OCI-M2 (cell line): ENCODE results near the gene CCR5AS.

ENCODE experiments used
- DNase-seq: peaks from one replicate; lab custom pipeline; 2025; ENCODE audit not compliant: unreplicated experiment; lab: John Stamatoyannopoulos, UW

The CCR5AS gene

DNA sequence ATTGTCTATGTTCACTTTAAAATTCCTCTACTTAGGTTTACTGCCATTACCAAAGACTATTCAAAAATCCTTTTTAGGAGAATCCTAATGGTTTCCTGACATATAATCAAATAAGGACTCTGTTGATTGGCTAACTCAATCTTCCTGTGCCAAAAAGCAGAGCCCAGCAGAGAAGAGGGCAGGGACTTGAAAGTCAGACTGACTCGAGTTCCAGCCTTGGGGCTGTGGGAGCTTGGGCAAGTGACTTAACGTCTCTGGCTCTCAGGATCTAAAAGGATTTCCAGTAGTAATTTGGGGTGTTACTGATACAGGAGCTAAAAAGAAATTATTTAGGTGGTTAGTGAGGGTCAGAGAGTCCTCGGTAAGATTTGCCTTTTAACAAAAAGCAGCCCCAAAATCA is 25.2 kb downstream of the CCR5AS start:
- DNase-seq: no peak

GRCh38 chr3:46380471-46381221 is 26.2 kb downstream of the CCR5AS start:
- DNase-seq: no peak

GRCh38 chr3:46378426-46378942 is 28.4 kb downstream of the CCR5AS start:
- peak; percentile 20 for DNase-seq

DNA sequence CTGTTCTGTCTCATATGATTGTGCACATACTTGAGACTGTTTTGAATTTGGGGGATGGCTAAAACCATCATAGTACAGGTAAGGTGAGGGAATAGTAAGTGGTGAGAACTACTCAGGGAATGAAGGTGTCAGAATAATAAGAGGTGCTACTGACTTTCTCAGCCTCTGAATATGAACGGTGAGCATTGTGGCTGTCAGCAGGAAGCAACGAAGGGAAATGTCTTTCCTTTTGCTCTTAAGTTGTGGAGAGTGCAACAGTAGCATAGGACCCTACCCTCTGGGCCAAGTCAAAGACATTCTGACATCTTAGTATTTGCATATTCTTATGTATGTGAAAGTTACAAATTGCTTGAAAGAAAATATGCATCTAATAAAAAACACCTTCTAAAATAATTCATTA is 31.1 kb downstream of the CCR5AS start:
- no peak for DNase-seq

DNA sequence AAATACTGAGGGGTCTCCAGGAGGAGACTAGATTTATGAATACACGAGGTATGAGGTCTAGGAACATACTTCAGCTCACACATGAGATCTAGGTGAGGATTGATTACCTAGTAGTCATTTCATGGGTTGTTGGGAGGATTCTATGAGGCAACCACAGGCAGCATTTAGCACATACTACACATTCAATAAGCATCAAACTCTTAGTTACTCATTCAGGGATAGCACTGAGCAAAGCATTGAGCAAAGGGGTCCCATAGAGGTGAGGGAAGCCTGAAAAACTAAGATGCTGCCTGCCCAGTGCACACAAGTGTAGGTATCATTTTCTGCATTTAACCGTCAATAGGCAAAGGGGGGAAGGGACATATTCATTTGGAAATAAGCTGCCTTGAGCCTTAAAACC is 31.6 kb downstream of the CCR5AS start:
- DNase-seq: no peak

DNA sequence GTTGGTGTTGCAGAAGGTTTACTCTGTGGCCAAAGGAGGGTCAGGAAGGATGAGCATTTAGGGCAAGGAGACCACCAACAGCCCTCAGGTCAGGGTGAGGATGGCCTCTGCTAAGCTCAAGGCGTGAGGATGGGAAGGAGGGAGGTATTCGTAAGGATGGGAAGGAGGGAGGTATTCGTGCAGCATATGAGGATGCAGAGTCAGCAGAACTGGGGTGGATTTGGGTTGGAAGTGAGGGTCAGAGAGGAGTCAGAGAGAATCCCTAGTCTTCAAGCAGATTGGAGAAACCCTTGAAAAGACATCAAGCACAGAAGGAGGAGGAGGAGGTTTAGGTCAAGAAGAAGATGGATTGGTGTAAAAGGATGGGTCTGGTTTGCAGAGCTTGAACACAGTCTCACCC is 32.1 kb downstream of the CCR5AS start:
- DNase-seq: no peak

GRCh38 chr3:46372492-46373359 is 34.1 kb downstream of the CCR5AS start:
- no peak for DNase-seq

DNA sequence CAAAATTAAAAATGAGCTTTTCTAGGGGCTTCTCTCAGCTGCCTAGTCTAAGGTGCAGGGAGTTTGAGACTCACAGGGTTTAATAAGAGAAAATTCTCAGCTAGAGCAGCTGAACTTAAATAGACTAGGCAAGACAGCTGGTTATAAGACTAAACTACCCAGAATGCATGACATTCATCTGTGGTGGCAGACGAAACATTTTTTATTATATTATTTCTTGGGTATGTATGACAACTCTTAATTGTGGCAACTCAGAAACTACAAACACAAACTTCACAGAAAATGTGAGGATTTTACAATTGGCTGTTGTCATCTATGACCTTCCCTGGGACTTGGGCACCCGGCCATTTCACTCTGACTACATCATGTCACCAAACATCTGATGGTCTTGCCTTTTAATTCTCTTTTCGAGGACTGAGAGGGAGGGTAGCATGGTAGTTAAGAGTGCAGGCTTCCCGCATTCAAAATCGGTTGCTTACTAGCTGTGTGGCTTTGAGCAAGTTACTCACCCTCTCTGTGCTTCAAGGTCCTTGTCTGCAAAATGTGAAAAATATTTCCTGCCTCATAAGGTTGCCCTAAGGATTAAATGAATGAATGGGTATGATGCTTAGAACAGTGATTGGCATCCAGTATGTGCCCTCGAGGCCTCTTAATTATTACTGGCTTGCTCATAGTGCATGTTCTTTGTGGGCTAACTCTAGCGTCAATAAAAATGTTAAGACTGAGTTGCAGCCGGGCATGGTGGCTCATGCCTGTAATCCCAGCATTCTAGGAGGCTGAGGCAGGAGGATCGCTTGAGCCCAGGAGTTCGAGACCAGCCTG is 35.1 kb downstream of the CCR5AS start:
- no peak for DNase-seq

DNA sequence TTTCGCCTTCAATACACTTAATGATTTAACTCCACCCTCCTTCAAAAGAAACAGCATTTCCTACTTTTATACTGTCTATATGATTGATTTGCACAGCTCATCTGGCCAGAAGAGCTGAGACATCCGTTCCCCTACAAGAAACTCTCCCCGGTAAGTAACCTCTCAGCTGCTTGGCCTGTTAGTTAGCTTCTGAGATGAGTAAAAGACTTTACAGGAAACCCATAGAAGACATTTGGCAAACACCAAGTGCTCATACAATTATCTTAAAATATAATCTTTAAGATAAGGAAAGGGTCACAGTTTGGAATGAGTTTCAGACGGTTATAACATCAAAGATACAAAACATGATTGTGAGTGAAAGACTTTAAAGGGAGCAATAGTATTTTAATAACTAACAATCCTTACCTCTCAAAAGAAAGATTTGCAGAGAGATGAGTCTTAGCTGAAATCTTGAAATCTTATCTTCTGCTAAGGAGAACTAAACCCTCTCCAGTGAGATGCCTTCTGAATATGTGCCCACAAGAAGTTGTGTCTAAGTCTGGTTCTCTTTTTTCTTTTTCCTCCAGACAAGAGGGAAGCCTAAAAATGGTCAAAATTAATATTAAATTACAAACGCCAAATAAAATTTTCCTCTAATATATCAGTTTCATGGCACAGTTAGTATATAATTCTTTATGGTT is 35.9 kb downstream of the CCR5AS start, which contains the start of gene CCR5:
Gene CCR5, plus strand, starts transcription at position 108 of the 680 bp plus-strand sequence. CDS start 1,957 bp downstream, outside the sequence.
- DNase-seq: no peak

DNA sequence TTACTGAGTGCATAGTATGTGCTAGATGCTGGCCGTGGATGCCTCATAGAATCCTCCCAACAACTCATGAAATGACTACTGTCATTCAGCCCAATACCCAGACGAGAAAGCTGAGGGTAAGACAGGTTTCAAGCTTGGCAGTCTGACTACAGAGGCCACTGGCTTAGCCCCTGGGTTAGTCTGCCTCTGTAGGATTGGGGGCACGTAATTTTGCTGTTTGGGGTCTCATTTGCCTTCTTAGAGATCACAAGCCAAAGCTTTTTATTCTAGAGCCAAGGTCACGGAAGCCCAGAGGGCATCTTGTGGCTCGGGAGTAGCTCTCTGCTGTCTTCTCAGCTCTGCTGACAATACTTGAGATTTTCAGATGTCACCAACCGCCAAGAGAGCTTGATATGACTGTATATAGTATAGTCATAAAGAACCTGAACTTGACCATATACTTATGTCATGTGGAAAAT is 37.2 kb downstream of the CCR5AS start:
- no peak for DNase-seq

- no peak for DNase-seq
Measured at GRCh38 chr3:46369151-46369550, 37.7 kb downstream of the CCR5AS start.

- DNase-seq: no peak
Measured at GRCh38 chr3:46368569-46368968, 38.3 kb downstream of the CCR5AS start.

- no peak for DNase-seq
Measured at GRCh38 chr3:46367811-46368210, 39.1 kb downstream of the CCR5AS start.

DNA sequence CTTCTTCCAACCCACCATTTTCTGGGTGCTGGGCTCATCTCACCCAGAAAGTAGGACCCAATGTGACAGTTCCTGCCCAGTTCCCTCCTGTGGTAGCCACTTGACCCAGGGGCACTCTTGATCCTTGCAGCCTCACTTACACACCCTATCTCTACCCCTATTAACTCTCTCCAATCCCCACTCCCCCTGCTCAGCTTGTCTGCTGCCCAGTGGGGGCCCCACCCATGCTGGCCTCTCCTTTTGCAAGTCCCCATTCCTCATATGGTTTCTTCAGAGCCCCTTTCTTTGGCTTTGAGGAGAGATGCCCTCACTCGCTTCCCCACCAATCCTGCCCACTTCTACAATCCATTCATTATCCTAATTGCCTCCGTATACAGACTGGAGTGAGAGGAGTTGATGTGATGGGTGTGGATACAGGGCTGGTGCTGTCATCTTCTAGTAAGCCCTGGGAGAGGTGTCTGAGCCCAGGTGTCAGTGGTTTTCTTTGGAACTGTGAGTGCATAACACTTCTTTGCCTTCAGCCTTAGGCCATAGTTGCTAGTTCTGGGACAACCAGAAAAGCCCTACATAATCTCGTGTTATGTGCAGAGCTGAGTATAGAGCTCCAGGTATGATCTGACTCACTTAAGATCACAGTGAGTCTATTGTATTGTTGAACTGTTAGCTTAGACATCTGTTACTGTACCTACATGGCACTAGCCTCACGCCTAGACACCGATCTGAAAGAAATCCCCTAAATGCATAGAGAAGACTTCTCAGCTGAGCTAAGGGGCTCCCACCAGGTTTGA is 40.9 kb downstream of the CCR5AS start:
- DNase-seq: no peak

DNA sequence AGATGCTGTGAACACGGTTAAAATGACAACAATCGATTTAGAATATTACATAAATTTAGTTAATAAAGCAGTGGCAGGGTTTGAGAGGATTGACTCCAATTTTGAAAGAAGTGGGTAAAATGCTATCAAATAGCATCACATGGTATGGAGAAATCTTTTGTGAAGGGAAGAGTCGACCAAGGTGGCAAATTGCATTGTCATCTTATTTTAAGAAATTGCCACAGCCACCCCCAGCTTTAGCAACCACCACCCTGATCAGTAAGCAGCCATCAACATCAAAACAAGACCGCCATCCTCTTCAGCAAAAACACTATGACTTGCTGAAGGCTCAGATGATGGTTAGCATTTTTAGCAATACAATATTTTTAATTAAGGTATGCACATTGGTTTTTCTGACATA is 41.8 kb downstream of the CCR5AS start:
- DNase-seq: no peak

- no peak for DNase-seq
Measured at GRCh38 chr3:46361408-46362283, 45.2 kb downstream of the CCR5AS start.

- DNase-seq: no peak
Measured at GRCh38 chr3:46360907-46361306, 46.0 kb downstream of the CCR5AS start.

GRCh38 chr3:46359733-46360493 is 47.0 kb downstream of the CCR5AS start:
- DNase-seq: no peak
